Gastrocnemius medialis (tissue), 4 donors: ENCODE measurements around the gene CDK4. TPM values are rescaled to one million over a fixed set of nuclear protein-coding genes. Genes with fewer than 3 reads are reported as not detected.
A peak's percentile ranks its signal among the peaks of the same experiment; 100 is the strongest.

Experiments
- ATAC-seq, 2 donors: fragments of 150-250 bp; one replicate each; pipeline ENCODE4 v1.9.1; 2016
- DNase-seq, 2 donors: peaks; one replicate each; pipeline ENCODE4 v3.0.0-alpha.2; 2019
- H3K27ac ChIP-seq, 4 donors: fragments of 200-600 bp; sonication (generic); 1 replicate in 1 of 4; 2 replicates in 3 of 4; pipeline ENCODE4 v1.5.1; 2016 to 2018; ENCODE audit warnings: mild to moderate bottlenecking in 2 of 4, moderate library complexity in 1 of 4
- H3K27me3 ChIP-seq, 3 donors: fragments of 200-600 bp; sonication (generic) in 2 of 3; 1 replicate in 1 of 3; 2 replicates in 2 of 3; pipeline versions ENCODE4 v1.5.1 to v1.6.0; 2016 to 2019; ENCODE audit warnings: mild to moderate bottlenecking in 1 of 3, moderate library complexity in 1 of 3
- H3K36me3 ChIP-seq, 2 donors: fragments of 200-600 bp; sonication (generic) in 1 of 2; one replicate each; pipeline ENCODE4 v1.5.1; 2017 to 2018
- H3K4me1 ChIP-seq, 2 donors: fragments of 200-600 bp; sonication (generic) in 1 of 2; one replicate each; pipeline ENCODE4 v1.5.1; 2016 to 2017; ENCODE audit warnings: mild to moderate bottlenecking in 2 of 2
- H3K4me3 ChIP-seq, 4 donors: fragments of 200-600 bp; sonication (generic) in 3 of 4; 1 replicate in 1 of 4; 2 replicates in 3 of 4; pipeline ENCODE4 v1.5.1; 2016 to 2019; ENCODE audit warnings: mild to moderate bottlenecking in 2 of 4
- H3K9me3 ChIP-seq, 3 donors: fragments of 200-600 bp; sonication (generic) in 2 of 3; 1 replicate in 1 of 3; 2 replicates in 2 of 3; pipeline ENCODE4 v1.5.1; 2016 to 2019
- POLR2A ChIP-seq, 2 donors: fragments of 450-650 bp; IDR thresholded peaks; one replicate each; pipeline ENCODE4 v1.6.1; 2017; ENCODE audit warnings: antibody characterized with exemption in 2 of 2, mild to moderate bottlenecking in 2 of 2, moderate library complexity in 2 of 2
- in situ Hi-C, 4 donors: fragments of 200-750 bp; cut with MboI; loops; one replicate each; pipeline versions ENCODE4 v1.15.0 to v1.8.0; 2017; ENCODE audit warnings: low sequenced_read_pairs in 4 of 4
- intact Hi-C: fragments of 100-400 bp; cut with DNase I; formaldehyde crosslinking; loops from one replicate; pipeline ENCODE4 v1.15.1; 2023; ENCODE audit warnings: low total_unique reads
- total RNA-seq, 4 donors: library from RNA; depleted of rRNA; stranded (reverse); fragments of >200 nt; gene quantifications; one replicate each; pipeline versions ENCODE4 v1.1.0 to v1.2.3, GENCODE V29; 2016
- TF ChIP-seq, protein P1 (sequence below), 5 experiments: fragments of 450-650 bp in 3 of 5; fragments of 200-600 bp in 2 of 5; sonication (generic) in 2 of 5; IDR thresholded peaks in 4 of 5; conservative IDR thresholded peaks in 1 of 5; 1 replicate in 4 of 5; 2 replicates in 1 of 5; pipeline ENCODE4 v1.5.1; 2016 to 2019; ENCODE audit warnings: antibody characterized with exemption in 5 of 5, mild to moderate bottlenecking in 3 of 5, moderate library complexity in 3 of 5

CDK4 gene
- total RNA-seq, 4 donors from 2014 or later = 39.7 to 55.5 (median 47.4) TPM

DNA sequence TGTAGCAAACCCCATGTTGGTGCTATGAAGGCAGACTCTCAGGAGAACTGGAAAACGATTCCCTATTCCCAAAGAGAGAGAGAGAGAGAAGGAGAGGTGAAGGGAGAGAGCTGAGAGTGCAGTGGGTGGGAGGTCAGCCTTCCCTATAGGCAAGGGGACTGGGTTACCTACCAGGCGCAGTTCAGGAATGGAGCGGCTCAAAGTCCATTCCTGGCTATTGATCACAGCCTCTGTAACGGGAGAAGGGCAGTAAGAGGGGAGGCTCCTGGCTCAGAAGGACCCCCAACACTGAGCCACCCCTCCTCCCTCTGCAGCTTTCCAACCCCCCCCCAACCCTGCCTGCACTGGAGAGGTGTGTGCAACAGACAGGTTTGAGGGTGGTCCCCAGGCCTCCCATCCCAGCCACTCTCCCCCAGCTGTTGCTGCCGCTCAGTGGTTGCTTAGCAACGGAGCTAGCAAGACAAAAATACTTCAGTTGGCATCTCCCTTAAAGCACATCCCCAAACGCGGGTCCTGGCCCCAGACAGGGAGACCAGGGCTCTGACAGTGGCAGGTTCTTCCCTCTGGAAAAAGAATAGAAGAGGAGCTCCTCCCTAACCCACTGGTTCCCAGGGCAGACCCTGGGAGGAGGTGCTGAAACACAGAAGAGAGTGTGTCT is 16.8 kb downstream of the CDK4 start:
- intact Hi-C loops (no loop called here), in situ Hi-C loops (no loop called here)
- ATAC-seq (peak in 1 of 2 donors; percentile 13), DNase-seq (no peak)
- Histone ChIP-seq H3K4me1 (peaks cover 7 to 27% of the 10 kb centered on the region in 2 donors), H3K4me3 (peak overlapping the region in 3 of 4 donors; percentile 4 to 47 (median 13)), H3K27ac (peak overlapping the region in 2 of 4 donors; percentile 35 to 38), H3K36me3 (no peaks in the 10 kb centered on the region), H3K9me3 (no peaks in the 10 kb centered on the region), H3K27me3 (peaks cover 46 to 53% (median 52%) of the 10 kb centered on the region in 3 donors)
- TF ChIP-seq, protein P1, sequence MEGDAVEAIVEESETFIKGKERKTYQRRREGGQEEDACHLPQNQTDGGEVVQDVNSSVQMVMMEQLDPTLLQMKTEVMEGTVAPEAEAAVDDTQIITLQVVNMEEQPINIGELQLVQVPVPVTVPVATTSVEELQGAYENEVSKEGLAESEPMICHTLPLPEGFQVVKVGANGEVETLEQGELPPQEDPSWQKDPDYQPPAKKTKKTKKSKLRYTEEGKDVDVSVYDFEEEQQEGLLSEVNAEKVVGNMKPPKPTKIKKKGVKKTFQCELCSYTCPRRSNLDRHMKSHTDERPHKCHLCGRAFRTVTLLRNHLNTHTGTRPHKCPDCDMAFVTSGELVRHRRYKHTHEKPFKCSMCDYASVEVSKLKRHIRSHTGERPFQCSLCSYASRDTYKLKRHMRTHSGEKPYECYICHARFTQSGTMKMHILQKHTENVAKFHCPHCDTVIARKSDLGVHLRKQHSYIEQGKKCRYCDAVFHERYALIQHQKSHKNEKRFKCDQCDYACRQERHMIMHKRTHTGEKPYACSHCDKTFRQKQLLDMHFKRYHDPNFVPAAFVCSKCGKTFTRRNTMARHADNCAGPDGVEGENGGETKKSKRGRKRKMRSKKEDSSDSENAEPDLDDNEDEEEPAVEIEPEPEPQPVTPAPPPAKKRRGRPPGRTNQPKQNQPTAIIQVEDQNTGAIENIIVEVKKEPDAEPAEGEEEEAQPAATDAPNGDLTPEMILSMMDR (IDR thresholded peaks at IDR 0.05 in 4 of 5, conservative IDR thresholded peaks at IDR 0.05 in 1 of 5) = no peak
- TF ChIP-seq POLR2A (IDR thresholded peaks at IDR 0.05) = no peak

DNA sequence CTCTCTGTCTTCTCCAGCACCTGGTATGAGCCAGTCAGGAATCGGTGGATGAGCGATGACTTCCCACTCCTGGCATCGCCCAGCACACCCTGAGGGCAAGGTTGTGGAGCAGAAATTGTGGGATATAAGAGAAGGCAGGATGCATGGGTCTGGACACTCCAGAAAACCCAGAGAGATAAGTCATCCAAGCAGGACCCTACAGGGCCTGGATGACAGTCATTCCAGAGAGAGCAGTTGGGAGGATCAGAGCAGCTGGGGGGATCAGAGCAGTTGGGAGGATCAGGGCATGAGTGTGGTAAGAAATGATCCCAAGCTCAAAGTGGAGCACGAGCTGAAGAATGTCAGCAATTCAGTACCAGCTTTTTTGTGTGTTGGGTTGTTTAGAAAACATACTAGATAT is 17.5 kb downstream of the CDK4 start:
- peaks cover 7 to 27% of the 10 kb centered on the region in 2 donors for H3K4me1 ChIP-seq
- peaks cover 45 to 49% (median 46%) of the 10 kb centered on the region in 3 donors for H3K27me3 ChIP-seq
- no peak overlapping the region for H3K27ac ChIP-seq
- intact Hi-C loops = no loop called here
- in situ Hi-C loops = no loop called here
- no peaks in the 10 kb centered on the region for H3K36me3 ChIP-seq
- H3K9me3 ChIP-seq = no peaks in the 10 kb centered on the region
- H3K4me3 ChIP-seq = no peak overlapping the region
- no peak for TF ChIP-seq POLR2A (IDR thresholded peaks at IDR 0.05)
- TF ChIP-seq, protein P1 (IDR thresholded peaks at IDR 0.05 in 4 of 5, conservative IDR thresholded peaks at IDR 0.05 in 1 of 5) = no peak
- no peak for DNase-seq
- no peak for ATAC-seq

DNA sequence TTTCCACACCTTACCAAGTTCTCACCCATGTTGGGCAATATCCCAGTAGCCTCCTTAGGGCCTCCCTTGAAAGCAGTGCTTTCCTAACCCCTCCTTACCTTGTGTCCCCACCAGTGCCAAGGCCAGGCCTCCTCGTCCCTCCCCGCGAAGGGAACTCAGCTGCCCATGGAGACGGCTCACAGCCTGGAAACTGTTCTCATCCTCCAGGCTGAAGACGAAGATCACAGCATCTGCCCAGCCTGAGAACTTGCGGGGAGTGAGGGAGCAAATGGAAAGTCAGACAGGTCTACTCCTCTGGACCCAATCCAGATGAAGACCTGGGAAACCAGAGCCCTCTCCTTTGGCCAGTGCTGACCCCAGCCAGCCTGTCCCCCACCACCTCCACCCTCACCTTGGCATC is 18.2 kb downstream of the CDK4 start:
- Histone ChIP-seq H3K27ac (no peak overlapping the region), H3K9me3 (no peaks in the 10 kb centered on the region), H3K36me3 (no peaks in the 10 kb centered on the region), H3K4me1 (peaks cover 7 to 25% of the 10 kb centered on the region in 2 donors), H3K4me3 (no peak overlapping the region), H3K27me3 (peaks cover 39 to 44% (median 43%) of the 10 kb centered on the region in 3 donors)
- in situ Hi-C loops (no loop called here), intact Hi-C loops (no loop called here)
- ATAC-seq = no peak
- TF ChIP-seq POLR2A (IDR thresholded peaks at IDR 0.05) = no peak
- TF ChIP-seq, protein P1 (IDR thresholded peaks at IDR 0.05 in 4 of 5, conservative IDR thresholded peaks at IDR 0.05 in 1 of 5) = no peak
- no peak for DNase-seq

DNA sequence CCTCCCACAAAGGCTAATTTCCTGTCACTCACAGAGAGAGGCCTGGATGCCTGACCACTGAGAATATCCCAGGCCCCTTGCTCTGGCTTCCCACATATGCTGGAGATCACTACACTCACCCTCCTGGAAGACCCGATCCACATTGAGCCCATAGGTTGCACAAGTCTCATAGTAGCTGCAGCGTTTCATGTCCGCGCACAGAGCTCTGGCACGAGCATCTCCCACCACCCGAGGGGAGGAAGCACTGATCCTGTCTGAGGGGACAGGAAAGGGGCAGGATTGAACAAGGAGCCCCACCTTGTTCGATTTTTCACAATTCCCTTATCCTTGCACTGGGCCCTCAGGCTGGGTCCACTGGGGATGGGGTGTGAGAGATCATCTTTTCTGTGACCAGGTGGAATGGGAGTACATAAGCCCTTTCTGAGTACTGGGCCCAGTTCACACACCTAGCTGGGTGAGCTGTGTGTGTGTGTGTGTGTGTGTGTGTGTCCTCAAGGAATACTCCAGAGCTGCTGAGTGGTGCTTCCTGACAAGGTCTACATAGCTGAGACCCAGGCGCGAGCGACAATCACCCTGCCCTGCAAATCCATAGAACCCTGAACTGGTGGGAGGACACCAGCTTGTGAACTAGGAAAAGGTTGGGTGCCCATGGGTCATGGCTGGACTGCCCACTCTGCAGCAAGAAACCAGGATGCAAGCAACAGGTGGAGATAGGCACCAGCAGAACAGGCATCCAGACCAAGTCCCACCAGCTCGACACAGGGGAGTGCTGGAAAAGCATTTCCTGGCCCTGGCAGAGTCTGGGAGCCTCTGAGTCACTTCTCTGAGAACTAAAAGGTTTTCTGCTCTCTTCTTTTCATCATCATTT is 19.1 kb downstream of the CDK4 start:
- DNase-seq = no peak
- in situ Hi-C loops (no loop called here), intact Hi-C loops (no loop called here)
- Histone ChIP-seq H3K27ac (no peak overlapping the region), H3K27me3 (peaks cover 36 to 37% (median 37%) of the 10 kb centered on the region in 3 donors), H3K4me1 (peaks cover 6 to 19% of the 10 kb centered on the region in 2 donors), H3K36me3 (no peaks in the 10 kb centered on the region), H3K4me3 (no peak overlapping the region), H3K9me3 (no peaks in the 10 kb centered on the region)
- no peak for ATAC-seq
- TF ChIP-seq, protein P1 (IDR thresholded peaks at IDR 0.05 in 4 of 5, conservative IDR thresholded peaks at IDR 0.05 in 1 of 5) = no peak
- TF ChIP-seq POLR2A (IDR thresholded peaks at IDR 0.05) = no peak
